H9 (cell line): ENCODE results near the gene TNFAIP2. TPM values are rescaled to one million over a fixed set of nuclear protein-coding genes. Genes with fewer than 3 reads are reported as not detected.

Source experiments
- DNase-seq: peaks from one replicate; pipeline ENCODE4 v3.0.0-alpha.2; 2017
- H2AFZ ChIP-seq: one replicate; pipeline ENCODE4 v1.6.1; 2013; ENCODE audit warnings: mild to moderate bottlenecking, low read length, control low read depth, moderate library complexity
- H2AK5ac ChIP-seq: 2 replicates; pipeline ENCODE4 v1.6.1; 2013; ENCODE audit warnings: low read length, control low read depth, mixed read lengths; ENCODE audit not compliant: insufficient read length
- H2BK120ac ChIP-seq: one replicate; pipeline ENCODE4 v1.6.1; 2013; ENCODE audit warnings: low read depth, mild to moderate bottlenecking, low read length, control low read depth, inconsistent platforms; ENCODE audit not compliant: poor library complexity, severe bottlenecking
- H2BK12ac ChIP-seq: 2 replicates; pipeline ENCODE4 v1.6.1; 2013; ENCODE audit warnings: low read length, control low read depth, mixed read lengths, low read depth; ENCODE audit not compliant: insufficient read length
- H2BK15ac ChIP-seq: 2 replicates; pipeline ENCODE4 v1.6.1; 2013; ENCODE audit warnings: low read depth, low read length, control low read depth
- H2BK20ac ChIP-seq: one replicate; pipeline ENCODE4 v1.6.1; 2013; ENCODE audit warnings: low read depth, mild to moderate bottlenecking, low read length, control low read depth, inconsistent platforms; ENCODE audit not compliant: poor library complexity, severe bottlenecking
- H2BK5ac ChIP-seq: 2 replicates; pipeline ENCODE4 v1.6.1; 2013; ENCODE audit warnings: low read length, control low read depth, mixed read lengths; ENCODE audit not compliant: insufficient read length
- H3K14ac ChIP-seq: 2 replicates; pipeline ENCODE4 v1.6.1; 2013; ENCODE audit warnings: low read length, control low read depth; ENCODE audit not compliant: insufficient read depth
- H3K18ac ChIP-seq: 2 replicates; pipeline ENCODE4 v1.6.1; 2013; ENCODE audit warnings: low read depth, mild to moderate bottlenecking, mixed read lengths, low read length, control low read depth; ENCODE audit not compliant: insufficient read length
- H3K23ac ChIP-seq: 2 replicates; pipeline ENCODE4 v1.6.1; 2013; ENCODE audit warnings: low read length, control low read depth, mixed read lengths, low read depth; ENCODE audit not compliant: insufficient read length
- H3K23me2 ChIP-seq: 2 replicates; pipeline ENCODE4 v1.6.1; 2013; ENCODE audit warnings: low read depth, mild to moderate bottlenecking, mixed read lengths, low read length, control low read depth; ENCODE audit not compliant: insufficient read length, poor library complexity, severe bottlenecking
- H3K27ac ChIP-seq: 2 replicates; pipeline ENCODE4 v1.5.1; 2013; ENCODE audit warnings: low read length, control low read depth, mixed read lengths, low read depth; ENCODE audit not compliant: insufficient read length
- H3K27me3 ChIP-seq: 2 replicates; pipeline ENCODE4 v1.6.1; 2013; ENCODE audit warnings: low read length, control low read depth, inconsistent platforms; ENCODE audit not compliant: insufficient read depth
- H3K4ac ChIP-seq: 2 replicates; pipeline ENCODE4 v1.6.1; 2013; ENCODE audit warnings: low read depth, mild to moderate bottlenecking, control low read depth, inconsistent platforms, low read length, moderate library complexity
- H3K4me1 ChIP-seq: 2 replicates; pipeline ENCODE4 v1.6.1; 2013; ENCODE audit warnings: low read length, control low read depth, inconsistent platforms; ENCODE audit not compliant: insufficient read depth
- H3K4me2 ChIP-seq: 2 replicates; pipeline ENCODE4 v1.6.1; 2013; ENCODE audit warnings: low read length, control low read depth, mixed read lengths; ENCODE audit not compliant: insufficient read length, insufficient read depth
- H3K56ac ChIP-seq: 2 replicates; pipeline ENCODE4 v1.6.1; 2013; ENCODE audit warnings: low read depth, mild to moderate bottlenecking, mixed read lengths, low read length, control low read depth; ENCODE audit not compliant: insufficient read length
- H3K79me1 ChIP-seq: 2 replicates; pipeline ENCODE4 v1.6.1; 2013; ENCODE audit warnings: low read depth, mild to moderate bottlenecking, moderate library complexity, low read length, control low read depth, inconsistent platforms; ENCODE audit not compliant: insufficient read depth, poor library complexity, severe bottlenecking
- H3K79me2 ChIP-seq: 2 replicates; pipeline ENCODE4 v1.6.1; 2013; ENCODE audit warnings: low read length, control low read depth, inconsistent platforms; ENCODE audit not compliant: insufficient read depth
- H3K9ac ChIP-seq: 2 replicates; pipeline ENCODE4 v1.6.1; 2013; ENCODE audit warnings: low read length, control low read depth, mixed read lengths; ENCODE audit not compliant: insufficient read length; ENCODE audit errors: extremely low read depth
- H3K9me3 ChIP-seq: one replicate; pipeline ENCODE4 v1.6.1; 2013; ENCODE audit warnings: low read depth, low read length, inconsistent platforms; ENCODE audit not compliant: control insufficient read depth
- H3T11ph ChIP-seq: one replicate; pipeline ENCODE4 v1.6.1; 2013; ENCODE audit warnings: mild to moderate bottlenecking, low read length, control low read depth, inconsistent platforms
- H4K20me1 ChIP-seq: one replicate; pipeline ENCODE4 v1.6.1; 2013; ENCODE audit not compliant: control insufficient read depth, insufficient read length, insufficient read depth
- H4K5ac ChIP-seq: 2 replicates; pipeline ENCODE4 v1.6.1; 2013; ENCODE audit warnings: low read depth, mild to moderate bottlenecking, mixed read lengths, low read length, control low read depth; ENCODE audit not compliant: insufficient read length
- H4K8ac ChIP-seq: replicated peaks from 2 replicates; pipeline ENCODE4 v1.6.1; 2013; ENCODE audit warnings: low read length, control low read depth, mixed read lengths, low read depth; ENCODE audit not compliant: insufficient read length
- H4K91ac ChIP-seq: 2 replicates; pipeline ENCODE4 v1.6.1; 2013; ENCODE audit warnings: low read depth, mild to moderate bottlenecking, moderate library complexity, mixed read lengths, low read length, control low read depth; ENCODE audit not compliant: insufficient read length
- H3K27ac Mint-ChIP-seq, 3 experiments: 2 replicates in 2 of 3; 3 replicates in 1 of 3; pipeline ENCODE4 v1.8.0; 2020 to 2021; ENCODE audit warnings: mixed read lengths in 3 of 3, mild to moderate bottlenecking in 1 of 3, moderate library complexity in 1 of 3
- H3K27me3 Mint-ChIP-seq: 2 replicates; pipeline ENCODE4 v1.8.0; 2021; ENCODE audit warnings: low read depth, mild to moderate bottlenecking, moderate library complexity, mixed read lengths
- H3K36me3 Mint-ChIP-seq, 3 experiments: 2 replicates in 2 of 3; 3 replicates in 1 of 3; pipeline ENCODE4 v1.8.0; 2020 to 2021; ENCODE audit warnings: low read depth in 3 of 3, mixed read lengths in 3 of 3; ENCODE audit not compliant: insufficient read depth in 1 of 3
- H3K4me1 Mint-ChIP-seq, 2 experiments: 2 replicates each; pipeline ENCODE4 v1.8.0; 2020; ENCODE audit warnings: mixed read lengths in 2 of 2
- H3K4me3 Mint-ChIP-seq, 2 experiments: 2 replicates in 1 of 2; 3 replicates in 1 of 2; pipeline ENCODE4 v1.8.0; 2020 to 2021; ENCODE audit warnings: mild to moderate bottlenecking in 2 of 2, mixed read lengths in 2 of 2, moderate library complexity in 1 of 2
- H3K9me3 Mint-ChIP-seq, 2 experiments: 2 replicates in 1 of 2; 3 replicates in 1 of 2; pipeline ENCODE4 v1.8.0; 2020; ENCODE audit warnings: mild to moderate bottlenecking in 2 of 2, mixed read lengths in 2 of 2, moderate library complexity in 1 of 2
- CTCF ChIP-seq: fragments of 200-600 bp; sonication (generic); conservative IDR thresholded peaks from 3 replicates; pipeline ENCODE4 v1.8.0; 2021; ENCODE audit warnings: antibody characterized with exemption, mild to moderate bottlenecking
- WGBS: extraction: QIAGEN DNeasy Blood & Tissue Kit; methylation state at CpG from one replicate; pipeline ENCODE4 v1.1.7; 2013; ENCODE audit warnings: missing lambda C conversion rate, low lambda C conversion rate, mixed read lengths; ENCODE audit not compliant: insufficient read length; ENCODE audit errors: extremely low coverage; 5-methylcytosine and 5-hydroxymethylcytosine counted together
- total RNA-seq: library from RNA; stranded (reverse); gene quantifications from 2 replicates; pipeline ENCODE4 v1.2.1, GENCODE V29; 2021

The TNFAIP2 gene
- total RNA-seq, 1 experiment from 2014 or later: 29.3 TPM

GRCh38 chr14:103097994-103098957, 25.0 kb upstream of the TNFAIP2 start:
- Histone ChIP-seq H3K4ac (no peak overlapping the region), H2AFZ (no peak overlapping the region), H2BK12ac (no peak overlapping the region), H2BK5ac (no peak overlapping the region), H4K5ac (no peak overlapping the region), H3K4me2 (no peak overlapping the region), H3K27ac (no peak overlapping the region), H2BK15ac (no peak overlapping the region), H2AK5ac (no peak overlapping the region), H3K23me2 (no peaks in the 10 kb centered on the region), H3K9ac (no peak overlapping the region), H3K18ac (no peak overlapping the region), H3K56ac (no peak overlapping the region), H2BK20ac (no peak overlapping the region), H3K23ac (no peak overlapping the region), H3K79me1 (no peaks in the 10 kb centered on the region), H4K20me1 (no peaks in the 10 kb centered on the region), H3K4me1 (no peaks in the 10 kb centered on the region; the same call in 1 of the 2 replicates), H3K14ac (no peak overlapping the region), H3K9me3 (no peaks in the 10 kb centered on the region), H3K27me3 (no peaks in the 10 kb centered on the region), H4K91ac (no peak overlapping the region), H2BK120ac (no peak overlapping the region), H4K8ac (no peak overlapping the region), H3T11ph (no peak overlapping the region), H3K79me2 (no peaks in the 10 kb centered on the region)
- Mint-ChIP-seq H3K9me3 (no peaks in the 10 kb centered on the region), H3K4me1 (peaks cover 13 to 44% of the 10 kb centered on the region in 2 experiments), H3K4me3 (peak overlapping the region in 1 of 2 experiments; percentile 28; a peak in 1 of 5 replicates), H3K27me3 (peaks cover 15% of the 10 kb centered on the region), H3K27ac (no peak overlapping the region), H3K36me3 (no peaks in the 10 kb centered on the region)
- no peak for TF ChIP-seq CTCF
- WGBS: no CpG with 5 or more reads among the region's 31 CpGs
- no peak for DNase-seq
